Regular cardiac myocyte (primary cell): Measurements from ENCODE around the gene MIOS. TPM values are rescaled to one million over a fixed set of nuclear protein-coding genes. Genes with fewer than 3 reads are reported as not detected.

Experiments
- total RNA-seq: library from RNA; depleted of rRNA; stranded (reverse); fragments of >200 nt; gene quantifications from 2 replicates; pipeline ENCODE4 v1.2.3, GENCODE V29; 2014

Gene MIOS
- 31.6 and 38.3 TPM in 2 replicates for total RNA-seq

GRCh38 chr7:7566651-7567611 is at the start of gene MIOS:
Gene MIOS (plus strand): TSS chr7:7566884. CDS start chr7:7572476, 5,592 bp downstream.

GRCh38 chr7:7535691-7536090 is 31.0 kb upstream of the MIOS start, which contains the start of gene COL28A1:
Gene COL28A1 (minus strand): TSS chr7:7535873. CDS start chr7:7532875, 2,998 bp downstream.

GRCh38 chr7:7640221-7641128 is 73.8 kb downstream of the MIOS start, which contains the start of gene UMAD1:
Gene UMAD1 (plus strand): TSS chr7:7640752. CDS start chr7:7673372, 32,620 bp downstream.

Other genes starting within 250 kb of the MIOS start
- gene COL28A1, start 31.0 kb upstream of the MIOS start, total RNA-seq: under 0.01 TPM in 2 replicates
- gene UMAD1, start 73.9 kb downstream of the MIOS start, total RNA-seq: 13.4 and 17.8 TPM in 2 replicates
- gene RPA3, start 151.7 kb downstream of the MIOS start, total RNA-seq: 35.5 and 61.7 TPM in 2 replicates